ENCODE data around the gene FOXP2. TPM values are rescaled to one million over a fixed set of nuclear protein-coding genes. Genes with fewer than 3 reads are reported as not detected.

Gene FOXP2
- total RNA-seq, 1 experiment from 2014 or later, result 52.5 TPM

- Histone ChIP-seq H3K36me3 (peaks cover 23% of the 10 kb centered on the region), H3K4me1 (peaks cover 19% of the 10 kb centered on the region), H3K27me3 (no peaks in the 10 kb centered on the region), H3K4me3 (no peak overlapping the region), H3K9me3 (replicated peaks) (no peaks in the 10 kb centered on the region), H3K27ac (peak overlapping the region; percentile 25)
- DNase-seq, result peak; percentile 63 to 88
Observed at GRCh38 chr7:114656466-114656865, 241.9 kb downstream of the FOXP2 start.

- Histone ChIP-seq H3K4me1 (peaks cover 19% of the 10 kb centered on the region), H3K27me3 (no peaks in the 10 kb centered on the region), H3K9me3 (replicated peaks) (no peaks in the 10 kb centered on the region), H3K36me3 (peaks cover 16% of the 10 kb centered on the region), H3K27ac (no peak overlapping the region), H3K4me3 (no peak overlapping the region)
- DNase-seq, result no peak
Observed at GRCh38 chr7:114657279-114657678, 242.7 kb downstream of the FOXP2 start.

- Histone ChIP-seq H3K4me1 (peaks cover 19% of the 10 kb centered on the region), H3K27ac (no peak overlapping the region), H3K27me3 (no peaks in the 10 kb centered on the region), H3K9me3 (replicated peaks) (no peaks in the 10 kb centered on the region), H3K36me3 (peaks cover 16% of the 10 kb centered on the region), H3K4me3 (no peak overlapping the region)
- no peak for DNase-seq
Observed at GRCh38 chr7:114658216-114658615, 243.6 kb downstream of the FOXP2 start.

GRCh38 chr7:114659409-114660125 is 245.0 kb downstream of the FOXP2 start:
- Histone ChIP-seq H3K4me1 (peaks cover 19% of the 10 kb centered on the region), H3K36me3 (peaks cover 14% of the 10 kb centered on the region), H3K27me3 (no peaks in the 10 kb centered on the region), H3K4me3 (no peak overlapping the region), H3K9me3 (replicated peaks) (no peaks in the 10 kb centered on the region), H3K27ac (no peak overlapping the region)
- no peak for DNase-seq

GRCh38 chr7:114660126-114660486 is 245.5 kb downstream of the FOXP2 start:
- DNase-seq, result no peak
- Histone ChIP-seq H3K9me3 (replicated peaks) (no peaks in the 10 kb centered on the region), H3K4me1 (peaks cover 19% of the 10 kb centered on the region), H3K4me3 (no peak overlapping the region), H3K27me3 (no peaks in the 10 kb centered on the region), H3K36me3 (peaks cover 14% of the 10 kb centered on the region), H3K27ac (no peak overlapping the region)

- Histone ChIP-seq H3K36me3 (peaks cover 14% of the 10 kb centered on the region), H3K4me1 (peaks cover 12% of the 10 kb centered on the region), H3K4me3 (no peak overlapping the region), H3K27me3 (no peaks in the 10 kb centered on the region), H3K9me3 (replicated peaks) (no peaks in the 10 kb centered on the region), H3K27ac (no peak overlapping the region)
- no peak for DNase-seq
Observed at GRCh38 chr7:114660753-114661152, 246.1 kb downstream of the FOXP2 start.

- no peaks in the 10 kb centered on the region for H3K4me1 ChIP-seq
- DNase-seq, result no peak
- H3K27me3 ChIP-seq, result no peaks in the 10 kb centered on the region
- H3K27ac ChIP-seq, result no peak overlapping the region
- no peaks in the 10 kb centered on the region for H3K9me3 ChIP-seq (replicated peaks)
- H3K4me3 ChIP-seq, result no peak overlapping the region
- H3K36me3 ChIP-seq, result peaks cover 14% of the 10 kb centered on the region; the same call in 1 of the 2 replicates
Observed at GRCh38 chr7:114662002-114662677, 247.5 kb downstream of the FOXP2 start.

- Histone ChIP-seq H3K27ac (no peak overlapping the region), H3K27me3 (no peaks in the 10 kb centered on the region), H3K4me3 (no peak overlapping the region), H3K36me3 (peaks cover 21% of the 10 kb centered on the region; the same call in 1 of the 2 replicates), H3K4me1 (no peaks in the 10 kb centered on the region), H3K9me3 (replicated peaks) (no peaks in the 10 kb centered on the region)
- DNase-seq, result peak; percentile 26 to 73
Observed at GRCh38 chr7:114663502-114663901, 248.9 kb downstream of the FOXP2 start.

- Histone ChIP-seq H3K27ac (no peak overlapping the region), H3K9me3 (replicated peaks) (no peaks in the 10 kb centered on the region), H3K4me3 (no peak overlapping the region), H3K27me3 (no peaks in the 10 kb centered on the region), H3K36me3 (peaks cover 35% of the 10 kb centered on the region; the same call in 1 of the 2 replicates), H3K4me1 (no peaks in the 10 kb centered on the region)
- no peak for DNase-seq
Observed at GRCh38 chr7:114670676-114671075, 256.1 kb downstream of the FOXP2 start.

- Histone ChIP-seq H3K4me3 (no peak overlapping the region), H3K36me3 (peaks cover 35% of the 10 kb centered on the region; the same call in 1 of the 2 replicates), H3K27me3 (no peaks in the 10 kb centered on the region), H3K4me1 (no peaks in the 10 kb centered on the region), H3K27ac (no peak overlapping the region), H3K9me3 (replicated peaks) (no peaks in the 10 kb centered on the region)
- DNase-seq, result no peak
Observed at GRCh38 chr7:114671563-114672123, 257.0 kb downstream of the FOXP2 start.

- no peaks in the 10 kb centered on the region for H3K9me3 ChIP-seq (replicated peaks)
- no peak overlapping the region for H3K4me3 ChIP-seq
- DNase-seq, result no peak
- H3K27ac ChIP-seq, result no peak overlapping the region
- H3K4me1 ChIP-seq, result no peaks in the 10 kb centered on the region
- peaks cover 14% of the 10 kb centered on the region; the same call in 1 of the 2 replicates for H3K36me3 ChIP-seq
- no peaks in the 10 kb centered on the region for H3K27me3 ChIP-seq
Observed at GRCh38 chr7:114678116-114678515, 263.5 kb downstream of the FOXP2 start.

- H3K4me3 ChIP-seq, result no peak overlapping the region
- DNase-seq, result no peak
- H3K36me3 ChIP-seq, result peaks cover 26% of the 10 kb centered on the region
- no peaks in the 10 kb centered on the region for H3K9me3 ChIP-seq (replicated peaks)
- H3K4me1 ChIP-seq, result no peaks in the 10 kb centered on the region
- H3K27me3 ChIP-seq, result no peaks in the 10 kb centered on the region
- no peak overlapping the region for H3K27ac ChIP-seq
Observed at GRCh38 chr7:114687238-114687637, 272.6 kb downstream of the FOXP2 start.

GRCh38 chr7:114688443-114689055 is 273.9 kb downstream of the FOXP2 start:
- Histone ChIP-seq H3K4me3 (no peak overlapping the region), H3K9me3 (replicated peaks) (no peaks in the 10 kb centered on the region), H3K27me3 (no peaks in the 10 kb centered on the region), H3K36me3 (peaks cover 28% of the 10 kb centered on the region), H3K27ac (no peak overlapping the region), H3K4me1 (no peaks in the 10 kb centered on the region)
- no peak for DNase-seq

- H3K4me1 ChIP-seq, result no peaks in the 10 kb centered on the region
- H3K27me3 ChIP-seq, result no peaks in the 10 kb centered on the region
- no peaks in the 10 kb centered on the region for H3K9me3 ChIP-seq (replicated peaks)
- H3K27ac ChIP-seq, result no peak overlapping the region
- DNase-seq, result no peak
- no peak overlapping the region for H3K4me3 ChIP-seq
- peaks cover 28% of the 10 kb centered on the region for H3K36me3 ChIP-seq
Observed at GRCh38 chr7:114689406-114689805, 274.8 kb downstream of the FOXP2 start.

GRCh38 chr7:114691605-114692004 is 277.0 kb downstream of the FOXP2 start:
- H3K27me3 ChIP-seq, result no peaks in the 10 kb centered on the region
- H3K9me3 ChIP-seq (replicated peaks), result no peaks in the 10 kb centered on the region
- H3K27ac ChIP-seq, result no peak overlapping the region
- no peak overlapping the region for H3K4me3 ChIP-seq
- H3K4me1 ChIP-seq, result no peaks in the 10 kb centered on the region
- no peak for DNase-seq
- peaks cover 28% of the 10 kb centered on the region for H3K36me3 ChIP-seq
